NCI-H446 (cell line): ENCODE results near the gene KCNK10.
A peak's percentile ranks its signal among the peaks of the same experiment; 100 is the strongest.

Experiments used
- DNase-seq, 2 experiments: peaks; one replicate each; lab custom pipeline; 2025; lab: John Stamatoyannopoulos, UW

Gene KCNK10

GRCh38 chr14:88181072-88181471 is 142.0 kb downstream of the KCNK10 start:
- no peak for DNase-seq

- DNase-seq: no peak
These were observed 143.4 kb downstream of the KCNK10 start for GRCh38 chr14:88179716-88180115.

GRCh38 chr14:88170333-88170732 is 152.7 kb downstream of the KCNK10 start:
- DNase-seq: no peak

GRCh38 chr14:88168498-88169165 is 154.4 kb downstream of the KCNK10 start:
- peak; percentile 12 to 65 for DNase-seq

- DNase-seq: no peak
These were observed 155.0 kb downstream of the KCNK10 start for GRCh38 chr14:88168025-88168424.

- DNase-seq: no peak
These were observed 156.5 kb downstream of the KCNK10 start for GRCh38 chr14:88166616-88167015.

- no peak for DNase-seq
These were observed 158.0 kb downstream of the KCNK10 start for GRCh38 chr14:88164906-88165534.

GRCh38 chr14:88163731-88164255 is 159.3 kb downstream of the KCNK10 start:
- no peak for DNase-seq

- no peak for DNase-seq
These were observed 166.9 kb downstream of the KCNK10 start for GRCh38 chr14:88156127-88156526.

GRCh38 chr14:88154926-88155325 is 168.1 kb downstream of the KCNK10 start:
- DNase-seq: no peak

- no peak for DNase-seq
These were observed 168.7 kb downstream of the KCNK10 start for GRCh38 chr14:88154321-88154720.

- DNase-seq: no peak
These were observed 176.0 kb downstream of the KCNK10 start for GRCh38 chr14:88146881-88147649.

- DNase-seq: no peak
These were observed 179.3 kb downstream of the KCNK10 start for GRCh38 chr14:88143810-88144209.

- DNase-seq: no peak
These were observed 180.1 kb downstream of the KCNK10 start for GRCh38 chr14:88142997-88143396.

GRCh38 chr14:88140874-88141273 is 182.2 kb downstream of the KCNK10 start:
- DNase-seq: no peak

- DNase-seq: no peak
These were observed 185.7 kb downstream of the KCNK10 start for GRCh38 chr14:88137327-88137726.
